Choroid plexus epithelial cell (primary cell): ENCODE measurements around the gene B3GAT3.
A peak's percentile ranks its signal among the peaks of the same experiment; 100 is the strongest.

Source experiments
- DNase-seq: peaks from one replicate; pipeline ENCODE4 v3.0.0-alpha.2; 2010; ENCODE audit warnings: low read depth
- H3K4me3 ChIP-seq: 2 replicates; pipeline ENCODE4 v1.5.1; 2011; ENCODE audit warnings: low read depth, mild to moderate bottlenecking, control low read depth, low read length, moderate library complexity
- TF ChIP-seq, protein P1 (sequence below): conservative IDR thresholded peaks from 2 replicates; pipeline ENCODE4 v1.5.1; 2011; ENCODE audit warnings: low read depth, mild to moderate bottlenecking, control low read depth, inconsistent platforms, low read length, moderate library complexity

Gene B3GAT3

DNA sequence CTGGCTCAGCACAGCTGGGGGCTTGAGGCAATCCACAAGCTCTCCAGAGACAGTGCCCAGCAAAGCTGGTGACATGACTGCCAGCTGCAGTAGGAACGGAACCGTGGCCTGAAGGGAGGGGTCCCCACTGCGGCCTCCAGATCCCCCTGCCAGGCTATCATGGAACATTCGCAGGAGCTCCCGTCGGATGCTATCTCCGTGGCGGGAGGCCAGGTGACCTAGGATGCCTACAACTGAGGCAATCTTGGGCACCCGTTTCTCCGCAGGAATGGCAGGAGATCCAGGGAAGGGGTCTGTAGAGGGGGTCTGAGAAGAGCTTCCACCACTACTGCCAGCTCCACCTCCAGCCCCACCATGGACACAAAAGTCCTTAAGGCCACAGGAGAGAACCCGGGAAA is 27.2 kb upstream of the B3GAT3 start:
- no peak for DNase-seq
- TF ChIP-seq, protein P1, sequence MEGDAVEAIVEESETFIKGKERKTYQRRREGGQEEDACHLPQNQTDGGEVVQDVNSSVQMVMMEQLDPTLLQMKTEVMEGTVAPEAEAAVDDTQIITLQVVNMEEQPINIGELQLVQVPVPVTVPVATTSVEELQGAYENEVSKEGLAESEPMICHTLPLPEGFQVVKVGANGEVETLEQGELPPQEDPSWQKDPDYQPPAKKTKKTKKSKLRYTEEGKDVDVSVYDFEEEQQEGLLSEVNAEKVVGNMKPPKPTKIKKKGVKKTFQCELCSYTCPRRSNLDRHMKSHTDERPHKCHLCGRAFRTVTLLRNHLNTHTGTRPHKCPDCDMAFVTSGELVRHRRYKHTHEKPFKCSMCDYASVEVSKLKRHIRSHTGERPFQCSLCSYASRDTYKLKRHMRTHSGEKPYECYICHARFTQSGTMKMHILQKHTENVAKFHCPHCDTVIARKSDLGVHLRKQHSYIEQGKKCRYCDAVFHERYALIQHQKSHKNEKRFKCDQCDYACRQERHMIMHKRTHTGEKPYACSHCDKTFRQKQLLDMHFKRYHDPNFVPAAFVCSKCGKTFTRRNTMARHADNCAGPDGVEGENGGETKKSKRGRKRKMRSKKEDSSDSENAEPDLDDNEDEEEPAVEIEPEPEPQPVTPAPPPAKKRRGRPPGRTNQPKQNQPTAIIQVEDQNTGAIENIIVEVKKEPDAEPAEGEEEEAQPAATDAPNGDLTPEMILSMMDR: no peak
- no peak overlapping the region for H3K4me3 ChIP-seq

DNA sequence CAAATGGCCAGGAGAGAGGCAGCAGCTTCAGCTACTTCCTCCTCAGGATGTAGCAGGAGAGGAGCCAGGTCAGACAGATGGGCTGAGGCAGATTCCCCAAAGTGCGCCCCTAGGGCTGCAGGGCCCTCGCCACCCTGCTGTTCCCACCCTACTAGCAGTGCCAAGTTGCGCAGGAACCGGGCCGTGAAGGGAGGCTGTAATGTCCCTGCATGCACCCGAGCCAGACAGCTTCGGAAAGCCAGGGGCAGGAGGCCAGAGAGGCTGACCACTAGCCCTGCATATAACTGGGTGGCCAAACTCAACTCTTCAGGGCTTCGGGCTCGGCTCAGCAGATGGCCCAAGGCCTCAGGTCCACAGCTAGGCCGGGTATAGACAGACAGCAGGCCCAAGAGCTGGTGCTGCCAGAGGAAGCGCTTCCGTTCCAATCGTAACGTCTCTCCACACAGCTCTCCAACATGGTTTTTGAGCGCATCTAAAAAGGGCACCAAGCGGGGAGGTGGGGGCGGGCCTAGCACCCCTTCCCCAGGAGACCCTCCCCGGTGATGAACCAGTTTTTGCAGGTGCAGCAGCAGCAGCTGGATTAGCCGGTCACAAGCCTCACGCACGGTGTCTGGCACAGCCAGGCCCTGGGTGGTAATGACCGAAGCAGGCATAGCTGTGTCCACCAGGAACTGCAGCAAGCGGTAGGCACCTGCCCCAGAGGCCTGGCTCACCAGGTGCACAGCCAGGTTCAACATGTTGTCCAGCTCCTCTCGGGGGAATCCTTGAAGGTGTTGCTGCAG is 26.6 kb upstream of the B3GAT3 start:
- TF ChIP-seq, protein P1: no peak
- DNase-seq: no peak
- no peak overlapping the region for H3K4me3 ChIP-seq

DNA sequence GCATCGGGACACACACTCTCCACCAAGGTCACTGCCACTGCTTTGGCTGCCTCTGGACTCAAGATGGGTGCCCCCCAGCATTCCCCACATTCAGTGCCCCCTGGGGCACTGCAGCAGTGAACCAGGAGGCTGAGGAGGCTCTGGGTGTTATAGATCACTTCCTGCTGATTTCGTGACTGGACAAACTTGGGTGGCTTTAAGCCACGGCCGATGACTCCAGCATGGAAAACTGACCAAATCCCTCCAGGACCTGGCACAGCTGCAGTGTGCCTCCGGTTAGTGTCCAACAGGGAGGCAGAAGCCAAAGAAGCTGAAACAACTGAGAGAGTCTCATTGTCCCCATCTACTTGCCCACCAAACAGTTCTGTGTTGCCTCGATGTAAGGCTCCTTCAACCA is 25.8 kb upstream of the B3GAT3 start:
- H3K4me3 ChIP-seq: no peak overlapping the region
- TF ChIP-seq, protein P1: no peak
- DNase-seq: no peak

- H3K4me3 ChIP-seq: no peak overlapping the region
- no peak for DNase-seq
- TF ChIP-seq, protein P1: no peak
Measured at GRCh38 chr11:62646825-62647608, 25.2 kb upstream of the B3GAT3 start.

DNA sequence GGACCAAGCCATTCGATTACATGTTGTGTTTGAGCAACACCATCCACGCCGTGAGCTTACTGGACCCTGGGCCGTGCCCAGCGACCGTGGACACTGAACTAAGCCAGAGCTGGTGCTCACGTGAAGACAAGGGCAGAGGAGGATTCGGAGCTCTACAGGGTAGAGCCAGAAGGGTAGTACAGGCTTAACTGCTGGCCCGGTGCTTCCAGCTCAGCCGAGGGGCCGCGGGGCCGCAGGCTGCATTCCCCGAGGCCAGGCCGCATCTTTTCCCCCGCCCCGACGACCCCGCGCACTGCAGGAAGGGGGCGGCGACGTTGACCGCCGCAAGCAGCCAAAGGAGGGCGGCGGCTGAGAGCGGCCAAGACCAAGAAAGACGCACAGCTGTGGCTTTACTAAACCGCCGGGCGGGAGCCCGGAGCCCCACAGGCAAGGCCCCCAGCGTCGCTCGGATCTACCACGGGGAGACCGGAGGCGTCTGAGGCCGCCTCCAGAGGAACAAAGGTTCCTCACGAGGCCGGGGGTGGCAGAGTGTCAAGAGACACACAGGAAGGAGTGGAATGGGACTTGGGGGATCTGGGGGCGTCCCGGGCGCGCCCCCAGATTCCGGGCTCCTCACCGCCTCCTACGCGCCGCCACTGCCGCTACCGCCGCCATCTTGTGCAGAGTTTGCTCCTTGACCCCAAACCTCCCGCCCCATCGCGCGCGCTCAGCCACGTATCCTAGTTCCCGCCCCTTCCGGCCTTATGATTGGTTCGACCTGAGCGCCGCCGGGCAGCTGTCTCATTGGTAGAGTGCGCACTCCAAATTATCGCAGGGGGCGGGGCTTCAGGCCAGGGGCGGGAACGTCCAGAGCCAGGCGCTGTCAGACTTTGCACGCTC is 24.4 kb upstream of the B3GAT3 start, which contains the start of gene GANAB:
Gene GANAB, minus strand, starts transcription at position 668 of the 879 bp plus-strand sequence. Its CDS starts 14 bp downstream, at position 654.
- peak within 1 kb of the TSS; percentile 90 for H3K4me3 ChIP-seq
- TF ChIP-seq, protein P1: no peak
- peak; percentile 99 for DNase-seq

DNA sequence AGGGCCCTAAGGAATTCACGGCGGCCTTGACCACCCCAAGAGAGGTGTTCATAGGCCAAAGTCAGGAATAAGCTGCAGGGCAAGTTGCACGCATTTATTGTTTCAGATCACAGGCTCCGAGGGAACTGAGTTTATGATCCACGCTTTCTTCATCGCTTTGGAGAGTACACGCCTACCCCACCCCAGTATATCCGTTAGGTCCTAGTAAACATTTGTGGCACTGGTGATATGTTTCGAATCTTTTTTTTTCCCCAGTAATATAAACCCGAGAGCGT is 23.8 kb upstream of the B3GAT3 start:
- H3K4me3 ChIP-seq: peak overlapping the region; percentile 90
- no peak for DNase-seq

More for the DNA sequence above, 23.8 kb upstream of the B3GAT3 start:
- TF ChIP-seq, protein P1: no peak
